ENCODE measurements around the gene RPL11. TPM values are rescaled to one million over a fixed set of nuclear protein-coding genes. Genes with fewer than 3 reads are reported as not detected.
"Not testable (repeated sequence)": the region's sequence is repeated elsewhere in the genome, so short reads cannot be mapped to it uniquely, and the experiment has no call there.

Gene RPL11
- total RNA-seq, 1 donor from 2014 or later, result 2,503 TPM

GRCh38 chr1:23726686-23727085 is 35.1 kb downstream of the RPL11 start:
- Histone ChIP-seq H3K36me3 (no peaks in the 10 kb centered on the region), H3K27ac (no peak overlapping the region), H3K9ac (no peak overlapping the region), H3K4me3 (no peak overlapping the region), H3K27me3 (no peaks in the 10 kb centered on the region), H3K79me2 (ENCODE audit: low read depth) (no peaks in the 10 kb centered on the region), H3K4me1 (no peaks in the 10 kb centered on the region), H3F3A (ENCODE audit: low read depth) (no peaks in the 10 kb centered on the region), H2AFZ (replicated peaks) (no peak overlapping the region), H3K4me2 (no peak overlapping the region), H4K20me1 (ENCODE audit: low read depth) (no peaks in the 10 kb centered on the region), H3K9me3 (ENCODE audit: low read depth) (no peaks in the 10 kb centered on the region)
- Mint-ChIP-seq H3K9me3 (no peaks in the 10 kb centered on the region), H3K27ac (no peak overlapping the region), H3K4me3 (no peak overlapping the region), H3K27me3 (ENCODE audit: insufficient read depth, low read depth) (no peaks in the 10 kb centered on the region), H3K36me3 (no peaks in the 10 kb centered on the region), H3K4me1 (no peaks in the 10 kb centered on the region)
- no peak for TF ChIP-seq EZH2 (IDR thresholded peaks at IDR 0.05)
- DNase-seq (ENCODE audit: low spot score), result no peak

DNA sequence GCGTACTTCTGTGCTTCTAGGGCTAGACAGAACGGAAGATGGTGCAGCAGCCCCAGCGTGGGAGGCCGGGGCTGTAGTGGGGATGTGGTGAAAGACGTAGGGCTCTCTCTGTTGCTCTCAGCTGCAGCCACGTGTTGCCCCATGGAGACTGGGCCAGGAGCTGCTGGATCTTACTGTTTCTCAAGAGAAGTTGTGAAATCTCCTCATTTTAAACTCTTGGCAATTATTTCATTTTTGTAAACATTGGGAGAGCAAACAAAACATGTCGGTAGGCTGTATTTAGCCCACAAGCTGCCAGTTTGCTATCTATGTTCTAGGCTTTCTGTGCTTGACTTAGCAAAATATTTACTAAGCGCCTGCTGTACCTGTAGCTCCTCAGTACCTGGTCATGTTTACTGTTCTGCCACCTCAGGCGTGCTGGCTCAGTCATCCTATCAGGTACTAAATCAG is 35.8 kb downstream of the RPL11 start:
- Histone ChIP-seq H3K36me3 (no peaks in the 10 kb centered on the region), H3K4me1 (no peaks in the 10 kb centered on the region), H2AFZ (replicated peaks) (no peak overlapping the region), H3K4me2 (no peak overlapping the region), H3F3A (ENCODE audit: low read depth) (no peaks in the 10 kb centered on the region), H3K27me3 (no peaks in the 10 kb centered on the region), H3K4me3 (no peak overlapping the region), H3K27ac (no peak overlapping the region), H4K20me1 (ENCODE audit: low read depth) (no peaks in the 10 kb centered on the region), H3K9ac (no peak overlapping the region), H3K79me2 (ENCODE audit: low read depth) (no peaks in the 10 kb centered on the region), H3K9me3 (ENCODE audit: low read depth) (no peaks in the 10 kb centered on the region)
- no peak for DNase-seq (ENCODE audit: low spot score)
- Mint-ChIP-seq H3K4me1 (no peaks in the 10 kb centered on the region), H3K27ac (no peak overlapping the region), H3K36me3 (no peaks in the 10 kb centered on the region), H3K27me3 (ENCODE audit: insufficient read depth, low read depth) (no peaks in the 10 kb centered on the region), H3K9me3 (no peaks in the 10 kb centered on the region), H3K4me3 (no peak overlapping the region)
- TF ChIP-seq EZH2 (IDR thresholded peaks at IDR 0.05) (no peak), CTCF (IDR thresholded peaks at IDR 0.05) (no peak), EZH2phosphoT487 (IDR thresholded peaks at IDR 0.05) (no peak)

DNA sequence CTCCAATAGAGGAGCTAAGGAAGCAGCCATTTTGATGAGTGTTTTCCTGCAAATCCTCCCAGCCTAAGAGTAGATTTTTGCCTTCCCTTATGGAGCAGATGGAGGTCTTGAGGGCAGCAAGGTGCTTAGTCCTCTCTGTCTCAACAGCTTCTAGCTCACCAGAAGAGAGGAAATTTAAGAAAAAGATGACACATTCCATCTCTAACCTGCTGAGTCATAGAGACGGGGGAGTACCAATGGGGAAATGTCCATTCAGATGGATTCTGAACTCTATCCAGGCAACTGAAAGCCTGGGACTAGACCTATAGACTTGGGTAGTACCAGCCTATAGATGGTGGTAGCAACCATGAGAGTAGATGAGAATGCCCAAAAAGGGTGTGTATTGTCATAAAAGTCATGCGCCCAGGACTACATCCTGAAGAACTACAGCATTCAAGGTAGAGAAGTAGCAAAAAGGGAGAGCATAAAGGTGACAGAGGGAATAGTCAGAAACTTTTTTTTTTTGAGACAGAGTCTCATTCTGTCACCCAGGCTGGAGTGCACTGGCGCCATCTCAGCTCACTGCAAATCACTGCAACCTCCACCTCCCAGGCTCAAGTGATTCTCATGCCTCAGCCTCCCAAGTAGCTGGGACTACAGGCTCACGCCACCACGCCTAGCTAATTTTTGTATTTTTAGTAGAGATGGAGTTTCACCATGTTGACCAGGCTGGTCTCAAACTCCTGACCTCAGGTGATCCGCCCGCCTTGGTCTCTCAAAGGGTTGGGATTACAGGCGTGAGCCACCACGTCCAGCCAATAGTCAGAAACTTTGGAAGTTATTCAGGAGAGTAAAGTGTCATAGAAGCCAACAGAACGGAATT is 41.0 kb downstream of the RPL11 start:
- no peaks in the 10 kb centered on the region for H3K4me1 ChIP-seq
- H3K27ac ChIP-seq, result no peak overlapping the region
- no peak overlapping the region for H3K27ac Mint-ChIP-seq
- no peaks in the 10 kb centered on the region for H3K79me2 ChIP-seq (ENCODE audit: low read depth)
- H3K36me3 Mint-ChIP-seq, result peaks cover 3% of the 10 kb centered on the region
- no peak overlapping the region for H3K4me3 ChIP-seq
- no peaks in the 10 kb centered on the region for H4K20me1 ChIP-seq (ENCODE audit: low read depth)
- H3K9me3 ChIP-seq (ENCODE audit: low read depth), result no peaks in the 10 kb centered on the region
- H3K27me3 Mint-ChIP-seq (ENCODE audit: insufficient read depth, low read depth), result peaks cover 2% of the 10 kb centered on the region
- no peaks in the 10 kb centered on the region for H3K9me3 Mint-ChIP-seq
- no peaks in the 10 kb centered on the region for H3K27me3 ChIP-seq
- no peak overlapping the region for H3K4me2 ChIP-seq
- no peaks in the 10 kb centered on the region for H3K4me1 Mint-ChIP-seq
- H3F3A ChIP-seq (ENCODE audit: low read depth), result no peaks in the 10 kb centered on the region
- H2AFZ ChIP-seq (replicated peaks), result no peak overlapping the region
- no peak for TF ChIP-seq EZH2phosphoT487 (IDR thresholded peaks at IDR 0.05)
- TF ChIP-seq EZH2 (IDR thresholded peaks at IDR 0.05), result no peak
- TF ChIP-seq CTCF (IDR thresholded peaks at IDR 0.05), result no peak
- no peak overlapping the region for H3K4me3 Mint-ChIP-seq
- no peak for DNase-seq (ENCODE audit: low spot score)
- no peak overlapping the region for H3K9ac ChIP-seq
- no peaks in the 10 kb centered on the region for H3K36me3 ChIP-seq

DNA sequence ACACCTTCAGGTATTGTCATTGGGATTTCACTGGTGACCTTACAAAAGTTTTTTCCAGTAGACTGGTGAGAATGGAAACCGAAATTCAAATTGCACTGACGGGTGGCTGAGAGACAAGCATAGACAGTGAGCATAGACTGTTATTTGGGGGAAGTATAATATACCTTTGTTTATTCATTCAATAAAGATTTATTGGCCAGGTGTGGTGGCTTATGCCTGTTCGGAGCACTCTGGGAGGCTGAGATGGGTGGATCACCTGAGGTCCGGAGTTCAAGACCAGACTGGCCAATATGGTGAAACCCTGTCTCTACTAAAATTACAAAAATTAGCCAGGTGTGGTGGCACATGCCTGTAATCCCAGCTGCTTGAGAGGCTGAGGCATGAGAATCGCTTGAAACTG is 41.7 kb downstream of the RPL11 start:
- not testable (repeated sequence) for H3F3A ChIP-seq (ENCODE audit: low read depth); H4K20me1 ChIP-seq (ENCODE audit: low read depth); H3K4me2 ChIP-seq; H3K27ac ChIP-seq; H3K4me1 Mint-ChIP-seq; H3K4me1 ChIP-seq; H3K36me3 Mint-ChIP-seq; H3K4me3 ChIP-seq; H3K4me3 Mint-ChIP-seq; H3K9me3 ChIP-seq (ENCODE audit: low read depth); H3K27me3 Mint-ChIP-seq (ENCODE audit: insufficient read depth, low read depth); H3K27me3 ChIP-seq; H3K36me3 ChIP-seq; H3K9ac ChIP-seq; H3K27ac Mint-ChIP-seq; H2AFZ ChIP-seq (replicated peaks); H3K9me3 Mint-ChIP-seq; H3K79me2 ChIP-seq (ENCODE audit: low read depth); DNase-seq (ENCODE audit: low spot score)
